ENCODE results near the gene CX3CL1. TPM values are rescaled to one million over a fixed set of nuclear protein-coding genes. Genes with fewer than 3 reads are reported as not detected.

The CX3CL1 gene
- total RNA-seq = 0.32 TPM in 1 of 2 replicates, not detected in the other

- peak within 1 kb of the TSS; percentile 48 for H3K4me3 ChIP-seq (ENCODE audit: low read depth, low read length)
- peak; percentile 50 for DNase-seq (ENCODE audit: low read depth)
- peak; percentile 8 for TF ChIP-seq CTCF (IDR thresholded peaks at IDR 0.05; ENCODE audit: insufficient read depth, low read depth, low read length)
These were observed at the start of gene CX3CL1 for GRCh38 chr16:57372372-57373116. CX3CL1 (plus strand) TSS chr16:57372490; CDS start chr16:57372569, 79 bp downstream.

- DNase-seq (ENCODE audit: low read depth) = no peak
- H3K4me3 ChIP-seq (ENCODE audit: low read depth, low read length) = no peak overlapping the region
- TF ChIP-seq CTCF (IDR thresholded peaks at IDR 0.05; ENCODE audit: insufficient read depth, low read depth, low read length) = no peak
These were observed 47.5 kb upstream of the CX3CL1 start for GRCh38 chr16:57324749-57325148.

- TF ChIP-seq CTCF (IDR thresholded peaks at IDR 0.05; ENCODE audit: insufficient read depth, low read depth, low read length) = no peak
- DNase-seq (ENCODE audit: low read depth) = peak; percentile 59
- H3K4me3 ChIP-seq (ENCODE audit: low read depth, low read length) = no peak overlapping the region
These were observed 46.8 kb upstream of the CX3CL1 start for GRCh38 chr16:57325458-57325857.

GRCh38 chr16:57329718-57330327 lies 42.5 kb upstream of the CX3CL1 start:
- no peak for TF ChIP-seq CTCF (IDR thresholded peaks at IDR 0.05; ENCODE audit: insufficient read depth, low read depth, low read length)
- DNase-seq (ENCODE audit: low read depth) = no peak
- no peak overlapping the region for H3K4me3 ChIP-seq (ENCODE audit: low read depth, low read length)

- TF ChIP-seq CTCF (IDR thresholded peaks at IDR 0.05; ENCODE audit: insufficient read depth, low read depth, low read length) = no peak
- no peak for DNase-seq (ENCODE audit: low read depth)
- no peak overlapping the region for H3K4me3 ChIP-seq (ENCODE audit: low read depth, low read length)
These were observed 40.9 kb upstream of the CX3CL1 start for GRCh38 chr16:57331355-57331754.

- no peak for DNase-seq (ENCODE audit: low read depth)
- no peak overlapping the region for H3K4me3 ChIP-seq (ENCODE audit: low read depth, low read length)
- TF ChIP-seq CTCF (IDR thresholded peaks at IDR 0.05; ENCODE audit: insufficient read depth, low read depth, low read length) = no peak
These were observed 38.9 kb upstream of the CX3CL1 start for GRCh38 chr16:57333402-57333801.

Data from fibroblast of villous mesenchyme (primary cell).